ENCODE measurements around the gene STAT1. TPM values are rescaled to one million over a fixed set of nuclear protein-coding genes. Genes with fewer than 3 reads are reported as not detected.

Gene STAT1
- total RNA-seq, 1 experiment from 2014 or later = 60.7 TPM

DNA sequence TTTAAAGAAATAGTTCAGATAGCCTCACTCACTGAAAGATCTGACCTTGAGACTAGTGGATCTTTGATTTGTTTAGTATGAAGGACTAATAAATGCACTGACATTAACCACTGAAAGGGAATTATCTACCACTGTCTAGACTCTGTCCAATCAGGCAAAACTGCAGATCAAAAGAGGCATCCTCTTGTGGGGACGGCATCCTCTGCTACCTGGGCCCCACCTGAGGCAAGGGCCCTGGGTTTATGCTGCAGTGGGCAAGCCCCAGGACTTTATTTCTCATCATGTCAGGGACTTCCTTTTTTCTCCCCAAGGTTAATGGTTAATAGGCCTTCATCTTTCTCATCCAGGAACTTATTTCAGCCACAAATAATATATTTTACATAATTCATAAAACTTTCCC, 32.2 kb downstream of the STAT1 start (continued):
- TF ChIP-seq POLR2A (IDR thresholded peaks at IDR 0.05; ENCODE audit: borderline replicate concordance, extremely low read depth, insufficient read depth, insufficient read length) = no peak
- TF ChIP-seq SP1 (IDR thresholded peaks at IDR 0.05; ENCODE audit: low read depth) = no peak

DNA sequence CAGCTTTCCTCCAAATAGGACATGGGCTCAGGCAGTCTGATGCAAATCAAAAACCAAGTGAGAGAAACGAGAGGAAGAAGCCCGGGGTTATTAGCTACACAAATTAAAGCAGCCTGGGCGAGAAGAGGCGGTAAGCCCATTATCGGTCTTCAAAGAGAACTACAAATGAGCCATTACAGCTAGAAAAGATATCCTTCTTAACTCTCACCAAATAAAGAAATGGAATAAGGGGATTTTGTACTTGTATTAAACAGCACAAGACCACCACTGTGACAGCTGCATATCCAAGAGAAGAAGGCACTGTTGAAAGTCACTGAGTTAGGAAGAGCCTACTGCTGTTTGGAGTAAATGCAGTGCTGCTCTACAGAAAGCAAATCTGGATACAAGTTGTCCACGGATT, 32.6 kb downstream of the STAT1 start:
- no peak for ATAC-seq
- Histone ChIP-seq H3K4me1 (ENCODE audit: control insufficient read depth in 1 of 2, insufficient read depth in 2 of 2, low read length in 2 of 2) (no peaks in the 10 kb centered on the region), H3K9ac (ENCODE audit: low read length) (no peak overlapping the region), H3K27ac (ENCODE audit: low read depth, low read length) (no peak overlapping the region), H2AFZ (ENCODE audit: low read depth, low read length, poor library complexity, severe bottlenecking) (no peak overlapping the region), H3K27me3 (ENCODE audit: insufficient read depth, low read length) (no peaks in the 10 kb centered on the region), H3K79me2 (ENCODE audit: insufficient read depth, low read length) (no peaks in the 10 kb centered on the region), H3K9me2 (ENCODE audit: insufficient read depth) (no peaks in the 10 kb centered on the region), H3K4me3 (replicated peaks in 1 of 2; ENCODE audit: low read depth in 1 of 2, low read length in 2 of 2) (no peak overlapping the region), H3K36me3 (ENCODE audit: control insufficient read depth in 1 of 2, insufficient read depth in 2 of 2, low read length in 2 of 2) (peaks cover 82 to 85% of the 10 kb centered on the region in 2 experiments), H4K20me1 (ENCODE audit: insufficient read depth) (no peaks in the 10 kb centered on the region), H3K9me3 (ENCODE audit: control insufficient read depth in 1 of 2, insufficient read depth in 1 of 2, low read depth in 1 of 2, low read length in 2 of 2) (no peaks in the 10 kb centered on the region), H3K4me2 (ENCODE audit: low read length) (no peak overlapping the region)
- ChIA-PET POLR2A (no interaction called here), RAD21 (ENCODE audit: low non-redundant PET in 1 of 2, low total read pairs in 2 of 2, uncharacterized antibody in 2 of 2, unreplicated experiment in 2 of 2) (no interaction called here), CTCF (no interaction called here)
- DNase-seq (ENCODE audit: low read depth, low spot score) = no peak
- BruUV-seq (replicated peaks) = no TSS peak
- TF ChIP-seq SP1 (IDR thresholded peaks at IDR 0.05; ENCODE audit: low read depth) (no peak), ZFX (IDR thresholded peaks at IDR 0.05) (no peak), ELF1 (IDR thresholded peaks at IDR 0.05; ENCODE audit: borderline replicate concordance, low read depth) (no peak), SRF (IDR thresholded peaks at IDR 0.05; ENCODE audit: low read depth) (no peak), TCF7L2 (IDR thresholded peaks at IDR 0.05; ENCODE audit: borderline replicate concordance, extremely low read depth, insufficient read depth, insufficient read length) (no peak), ZNF274 (IDR thresholded peaks at IDR 0.05; ENCODE audit: low read depth, low read length) (no peak), SIN3A (IDR thresholded peaks at IDR 0.05; ENCODE audit: low read depth) (no peak), FOSL1 (IDR thresholded peaks at IDR 0.05; ENCODE audit: low read depth) (no peak), CEBPB (IDR thresholded peaks at IDR 0.05; ENCODE audit: low read depth) (no peak), CBX3 (IDR thresholded peaks at IDR 0.05; ENCODE audit: low read depth) (no peak), RAD21 (IDR thresholded peaks at IDR 0.05; ENCODE audit: low read depth) (no peak), POLR2AphosphoS5 (IDR thresholded peaks at IDR 0.05; ENCODE audit: low read depth, low read length) (no peak), YY1 (IDR thresholded peaks at IDR 0.05; ENCODE audit: extremely low read depth, insufficient replicate concordance, low read depth, low read length) (no peak), JUND (IDR thresholded peaks at IDR 0.05) (no peak)
- TF ChIP-seq, protein P1, sequence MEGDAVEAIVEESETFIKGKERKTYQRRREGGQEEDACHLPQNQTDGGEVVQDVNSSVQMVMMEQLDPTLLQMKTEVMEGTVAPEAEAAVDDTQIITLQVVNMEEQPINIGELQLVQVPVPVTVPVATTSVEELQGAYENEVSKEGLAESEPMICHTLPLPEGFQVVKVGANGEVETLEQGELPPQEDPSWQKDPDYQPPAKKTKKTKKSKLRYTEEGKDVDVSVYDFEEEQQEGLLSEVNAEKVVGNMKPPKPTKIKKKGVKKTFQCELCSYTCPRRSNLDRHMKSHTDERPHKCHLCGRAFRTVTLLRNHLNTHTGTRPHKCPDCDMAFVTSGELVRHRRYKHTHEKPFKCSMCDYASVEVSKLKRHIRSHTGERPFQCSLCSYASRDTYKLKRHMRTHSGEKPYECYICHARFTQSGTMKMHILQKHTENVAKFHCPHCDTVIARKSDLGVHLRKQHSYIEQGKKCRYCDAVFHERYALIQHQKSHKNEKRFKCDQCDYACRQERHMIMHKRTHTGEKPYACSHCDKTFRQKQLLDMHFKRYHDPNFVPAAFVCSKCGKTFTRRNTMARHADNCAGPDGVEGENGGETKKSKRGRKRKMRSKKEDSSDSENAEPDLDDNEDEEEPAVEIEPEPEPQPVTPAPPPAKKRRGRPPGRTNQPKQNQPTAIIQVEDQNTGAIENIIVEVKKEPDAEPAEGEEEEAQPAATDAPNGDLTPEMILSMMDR (IDR thresholded peaks at IDR 0.05 in 2 of 3, conservative IDR thresholded peaks at IDR 0.05 in 1 of 3; ENCODE audit: borderline replicate concordance in 1 of 3, insufficient read depth in 1 of 3, low read depth in 2 of 3, low read length in 2 of 3) = no peak
- TF ChIP-seq, protein P2, sequence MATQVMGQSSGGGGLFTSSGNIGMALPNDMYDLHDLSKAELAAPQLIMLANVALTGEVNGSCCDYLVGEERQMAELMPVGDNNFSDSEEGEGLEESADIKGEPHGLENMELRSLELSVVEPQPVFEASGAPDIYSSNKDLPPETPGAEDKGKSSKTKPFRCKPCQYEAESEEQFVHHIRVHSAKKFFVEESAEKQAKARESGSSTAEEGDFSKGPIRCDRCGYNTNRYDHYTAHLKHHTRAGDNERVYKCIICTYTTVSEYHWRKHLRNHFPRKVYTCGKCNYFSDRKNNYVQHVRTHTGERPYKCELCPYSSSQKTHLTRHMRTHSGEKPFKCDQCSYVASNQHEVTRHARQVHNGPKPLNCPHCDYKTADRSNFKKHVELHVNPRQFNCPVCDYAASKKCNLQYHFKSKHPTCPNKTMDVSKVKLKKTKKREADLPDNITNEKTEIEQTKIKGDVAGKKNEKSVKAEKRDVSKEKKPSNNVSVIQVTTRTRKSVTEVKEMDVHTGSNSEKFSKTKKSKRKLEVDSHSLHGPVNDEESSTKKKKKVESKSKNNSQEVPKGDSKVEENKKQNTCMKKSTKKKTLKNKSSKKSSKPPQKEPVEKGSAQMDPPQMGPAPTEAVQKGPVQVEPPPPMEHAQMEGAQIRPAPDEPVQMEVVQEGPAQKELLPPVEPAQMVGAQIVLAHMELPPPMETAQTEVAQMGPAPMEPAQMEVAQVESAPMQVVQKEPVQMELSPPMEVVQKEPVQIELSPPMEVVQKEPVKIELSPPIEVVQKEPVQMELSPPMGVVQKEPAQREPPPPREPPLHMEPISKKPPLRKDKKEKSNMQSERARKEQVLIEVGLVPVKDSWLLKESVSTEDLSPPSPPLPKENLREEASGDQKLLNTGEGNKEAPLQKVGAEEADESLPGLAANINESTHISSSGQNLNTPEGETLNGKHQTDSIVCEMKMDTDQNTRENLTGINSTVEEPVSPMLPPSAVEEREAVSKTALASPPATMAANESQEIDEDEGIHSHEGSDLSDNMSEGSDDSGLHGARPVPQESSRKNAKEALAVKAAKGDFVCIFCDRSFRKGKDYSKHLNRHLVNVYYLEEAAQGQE (IDR thresholded peaks at IDR 0.05; ENCODE audit: low read depth) = no peak
- TF ChIP-seq, protein P3, sequence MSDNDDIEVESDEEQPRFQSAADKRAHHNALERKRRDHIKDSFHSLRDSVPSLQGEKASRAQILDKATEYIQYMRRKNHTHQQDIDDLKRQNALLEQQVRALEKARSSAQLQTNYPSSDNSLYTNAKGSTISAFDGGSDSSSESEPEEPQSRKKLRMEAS (IDR thresholded peaks at IDR 0.05) = no peak
- TF ChIP-seq, protein P4, sequence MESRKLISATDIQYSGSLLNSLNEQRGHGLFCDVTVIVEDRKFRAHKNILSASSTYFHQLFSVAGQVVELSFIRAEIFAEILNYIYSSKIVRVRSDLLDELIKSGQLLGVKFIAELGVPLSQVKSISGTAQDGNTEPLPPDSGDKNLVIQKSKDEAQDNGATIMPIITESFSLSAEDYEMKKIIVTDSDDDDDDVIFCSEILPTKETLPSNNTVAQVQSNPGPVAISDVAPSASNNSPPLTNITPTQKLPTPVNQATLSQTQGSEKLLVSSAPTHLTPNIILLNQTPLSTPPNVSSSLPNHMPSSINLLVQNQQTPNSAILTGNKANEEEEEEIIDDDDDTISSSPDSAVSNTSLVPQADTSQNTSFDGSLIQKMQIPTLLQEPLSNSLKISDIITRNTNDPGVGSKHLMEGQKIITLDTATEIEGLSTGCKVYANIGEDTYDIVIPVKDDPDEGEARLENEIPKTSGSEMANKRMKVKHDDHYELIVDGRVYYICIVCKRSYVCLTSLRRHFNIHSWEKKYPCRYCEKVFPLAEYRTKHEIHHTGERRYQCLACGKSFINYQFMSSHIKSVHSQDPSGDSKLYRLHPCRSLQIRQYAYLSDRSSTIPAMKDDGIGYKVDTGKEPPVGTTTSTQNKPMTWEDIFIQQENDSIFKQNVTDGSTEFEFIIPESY (IDR thresholded peaks at IDR 0.05; ENCODE audit: extremely low read depth, insufficient replicate concordance, low read length) = no peak
- TF ChIP-seq, protein P5, sequence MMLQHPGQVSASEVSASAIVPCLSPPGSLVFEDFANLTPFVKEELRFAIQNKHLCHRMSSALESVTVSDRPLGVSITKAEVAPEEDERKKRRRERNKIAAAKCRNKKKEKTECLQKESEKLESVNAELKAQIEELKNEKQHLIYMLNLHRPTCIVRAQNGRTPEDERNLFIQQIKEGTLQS (IDR thresholded peaks at IDR 0.05) = no peak
- intact Hi-C loops (cut with micrococcal nuclease) = no loop called here

Data from HCT116 (cell line).